ENCODE data around the gene PCK2. TPM values are rescaled to one million over a fixed set of nuclear protein-coding genes. Genes with fewer than 3 reads are reported as not detected.

Gene PCK2
- total RNA-seq, 1 experiment from 2014 or later = 43.6 TPM

GRCh38 chr14:24123424-24124417, 29.6 kb downstream of the PCK2 start:
- intact Hi-C loops (cut with micrococcal nuclease; ENCODE audit: unreplicated experiment) = no loop called here
- DNase-seq = no peak
- Mint-ChIP-seq H3K27me3 (ENCODE audit: unreplicated experiment) (no peaks in the 10 kb centered on the region), H3K9me3 (ENCODE audit: low read depth, unreplicated experiment) (no peaks in the 10 kb centered on the region), H3K36me3 (ENCODE audit: insufficient read depth, unreplicated experiment) (peaks cover 23% of the 10 kb centered on the region), H3K4me1 (ENCODE audit: low read depth, unreplicated experiment) (no peaks in the 10 kb centered on the region), H3K4me3 (ENCODE audit: low read depth, unreplicated experiment) (no peak overlapping the region), H3K27ac (ENCODE audit: unreplicated experiment) (no peak overlapping the region)
- BruUV-seq (replicated peaks) = no TSS peak
- TF ChIP-seq CTCF (IDR thresholded peaks at IDR 0.05; ENCODE audit: unreplicated experiment) = no peak
- CTCF ChIA-PET = no interaction called here

- no peak for TF ChIP-seq CTCF (IDR thresholded peaks at IDR 0.05; ENCODE audit: unreplicated experiment)
- Mint-ChIP-seq H3K27ac (ENCODE audit: unreplicated experiment) (no peak overlapping the region), H3K4me1 (ENCODE audit: low read depth, unreplicated experiment) (no peaks in the 10 kb centered on the region), H3K36me3 (ENCODE audit: insufficient read depth, unreplicated experiment) (peaks cover 13% of the 10 kb centered on the region), H3K27me3 (ENCODE audit: unreplicated experiment) (no peaks in the 10 kb centered on the region), H3K4me3 (ENCODE audit: low read depth, unreplicated experiment) (no peak overlapping the region), H3K9me3 (ENCODE audit: low read depth, unreplicated experiment) (no peaks in the 10 kb centered on the region)
- no TSS peak for BruUV-seq (replicated peaks)
- CTCF ChIA-PET = interaction anchor here (0.6 to 0.7 kb wide), 2 partner anchors 82 to 115 kb away, joined by 4 to 6 read pairs; no protein-coding TSS in a partner anchor
- DNase-seq = no peak
- intact Hi-C loops (cut with micrococcal nuclease; ENCODE audit: unreplicated experiment) = no loop called here
Observed at GRCh38 chr14:24126939-24127338, 32.8 kb downstream of the PCK2 start.

- Mint-ChIP-seq H3K9me3 (ENCODE audit: low read depth, unreplicated experiment) (no peaks in the 10 kb centered on the region), H3K27me3 (ENCODE audit: unreplicated experiment) (no peaks in the 10 kb centered on the region), H3K4me1 (ENCODE audit: low read depth, unreplicated experiment) (no peaks in the 10 kb centered on the region), H3K27ac (ENCODE audit: unreplicated experiment) (no peak overlapping the region), H3K4me3 (ENCODE audit: low read depth, unreplicated experiment) (no peak overlapping the region), H3K36me3 (ENCODE audit: insufficient read depth, unreplicated experiment) (peaks cover 13% of the 10 kb centered on the region)
- TF ChIP-seq CTCF (IDR thresholded peaks at IDR 0.05; ENCODE audit: unreplicated experiment) = no peak
- BruUV-seq (replicated peaks) = no TSS peak
- CTCF ChIA-PET = no interaction called here
- intact Hi-C loops (cut with micrococcal nuclease; ENCODE audit: unreplicated experiment) = no loop called here
- no peak for DNase-seq
Observed at GRCh38 chr14:24127673-24128072, 33.6 kb downstream of the PCK2 start.

GRCh38 chr14:24129410-24129998, 35.4 kb downstream of the PCK2 start:
- intact Hi-C loops (cut with micrococcal nuclease; ENCODE audit: unreplicated experiment) = no loop called here
- Mint-ChIP-seq H3K27me3 (ENCODE audit: unreplicated experiment) (no peaks in the 10 kb centered on the region), H3K27ac (ENCODE audit: unreplicated experiment) (no peak overlapping the region), H3K9me3 (ENCODE audit: low read depth, unreplicated experiment) (no peaks in the 10 kb centered on the region), H3K36me3 (ENCODE audit: insufficient read depth, unreplicated experiment) (peaks cover 4% of the 10 kb centered on the region), H3K4me1 (ENCODE audit: low read depth, unreplicated experiment) (no peaks in the 10 kb centered on the region), H3K4me3 (ENCODE audit: low read depth, unreplicated experiment) (no peak overlapping the region)
- no peak for TF ChIP-seq CTCF (IDR thresholded peaks at IDR 0.05; ENCODE audit: unreplicated experiment)
- CTCF ChIA-PET = no interaction called here
- DNase-seq = no peak
- BruUV-seq (replicated peaks) = no TSS peak

All from Calu3 (cell line).